ENCODE data around the gene LIPK. TPM values are rescaled to one million over a fixed set of nuclear protein-coding genes. Genes with fewer than 3 reads are reported as not detected.

The LIPK gene
- total RNA-seq, 2 experiments from 2014 or later = not detected

GRCh38 chr10:88792661-88793060, 86.6 kb downstream of the LIPK start:
- Mint-ChIP-seq H3K4me3 (no peak overlapping the region), H3K4me1 (ENCODE audit: low read depth) (peaks cover 18% of the 10 kb centered on the region), H3K27me3 (peaks cover 9% of the 10 kb centered on the region), H3K9me3 (peaks cover 2% of the 10 kb centered on the region), H3K27ac (no peak overlapping the region), H3K36me3 (no peaks in the 10 kb centered on the region)
- peak; percentile 9 for DNase-seq
- intact Hi-C loops (cut with micrococcal nuclease) = loop anchor here (2.0 to 5.0 kb wide), 3 partner anchors 38 to 700 kb away; no protein-coding TSS in a partner anchor
- ChIA-PET POLR2A (no interaction called here), CTCF (interaction anchor here (0.7 kb wide), 1 partner anchor 140 kb away, joined by 4 read pairs; no protein-coding TSS in a partner anchor)

- no peak for DNase-seq
- POLR2A ChIA-PET = interaction anchor here (1.0 kb wide), 1 partner anchor 38 kb away, joined by 3 read pairs; no protein-coding TSS in a partner anchor
- Mint-ChIP-seq H3K27ac (no peak overlapping the region), H3K4me3 (no peak overlapping the region), H3K36me3 (no peaks in the 10 kb centered on the region), H3K4me1 (ENCODE audit: low read depth) (peaks cover 18% of the 10 kb centered on the region), H3K9me3 (peaks cover 2% of the 10 kb centered on the region), H3K27me3 (peaks cover 9% of the 10 kb centered on the region)
- CTCF ChIA-PET = interaction anchor here (0.6 to 1.3 kb wide), 3 partner anchors 17 to 153 kb away, joined by 3 read pairs; no protein-coding TSS in a partner anchor
- intact Hi-C loops (cut with micrococcal nuclease) = loop anchor here (2.0 to 5.0 kb wide), 5 partner anchors 31 to 702 kb away; partner anchors contain the start of gene LIPK
These were observed 87.8 kb downstream of the LIPK start for GRCh38 chr10:88793712-88794299.

- no peak overlapping the region for H3K4me3 Mint-ChIP-seq
- POLR2A ChIA-PET = no interaction called here
- peaks cover 18% of the 10 kb centered on the region for H3K4me1 Mint-ChIP-seq (ENCODE audit: low read depth)
- peaks cover 9% of the 10 kb centered on the region for H3K27me3 Mint-ChIP-seq
- intact Hi-C loops (cut with micrococcal nuclease) = loop anchor here (2.0 to 5.0 kb wide), 3 partner anchors 30 to 702 kb away; partner anchors contain the start of gene LIPK
- CTCF ChIA-PET = no interaction called here
- H3K36me3 Mint-ChIP-seq = no peaks in the 10 kb centered on the region
- H3K9me3 Mint-ChIP-seq = peaks cover 2% of the 10 kb centered on the region
- DNase-seq = no peak
- no peak overlapping the region for H3K27ac Mint-ChIP-seq
These were observed 88.7 kb downstream of the LIPK start for GRCh38 chr10:88794731-88795130.

- Mint-ChIP-seq H3K27me3 (peaks cover 6% of the 10 kb centered on the region), H3K27ac (no peak overlapping the region), H3K4me1 (ENCODE audit: low read depth) (peaks cover 11% of the 10 kb centered on the region), H3K36me3 (no peaks in the 10 kb centered on the region), H3K9me3 (no peaks in the 10 kb centered on the region), H3K4me3 (no peak overlapping the region)
- DNase-seq = peak; percentile 56
- CTCF ChIA-PET = interaction anchor here (0.8 to 1.0 kb wide), 4 partner anchors 10 to 648 kb away, joined by 3 read pairs; no protein-coding TSS in a partner anchor
- intact Hi-C loops (cut with micrococcal nuclease) = no loop called here
- POLR2A ChIA-PET = no interaction called here
These were observed 94.4 kb downstream of the LIPK start for GRCh38 chr10:88800152-88801125.

Other genes with a start within 250 kb of the LIPK start
- 1 to 10 TPM; 4.0 to 4.7 TPM for gene RNLS, start 122.9 kb upstream of the LIPK start, total RNA-seq
- gene LIPJ, start 119.5 kb upstream of the LIPK start, total RNA-seq = not detected
- gene LIPF, start 41.8 kb upstream of the LIPK start, total RNA-seq = not detected
- not detected for gene LIPN, start 53.8 kb downstream of the LIPK start, total RNA-seq
- not detected for gene LIPM, start 96.5 kb downstream of the LIPK start, total RNA-seq
- gene ANKRD22, start 145.6 kb downstream of the LIPK start, total RNA-seq = under 1 TPM; 0.12 to 0.24 TPM
- 10 to 100 TPM; 27.9 to 28.2 TPM for gene STAMBPL1, start 174.0 kb downstream of the LIPK start, total RNA-seq
- 10 to 100 TPM; 18.6 to 23.3 TPM for gene ACTA2, start 246.5 kb downstream of the LIPK start, total RNA-seq